ENCODE measurements around the gene LAMA5.
A peak's percentile ranks its signal among the peaks of the same experiment; 100 is the strongest.

The LAMA5 gene

DNA sequence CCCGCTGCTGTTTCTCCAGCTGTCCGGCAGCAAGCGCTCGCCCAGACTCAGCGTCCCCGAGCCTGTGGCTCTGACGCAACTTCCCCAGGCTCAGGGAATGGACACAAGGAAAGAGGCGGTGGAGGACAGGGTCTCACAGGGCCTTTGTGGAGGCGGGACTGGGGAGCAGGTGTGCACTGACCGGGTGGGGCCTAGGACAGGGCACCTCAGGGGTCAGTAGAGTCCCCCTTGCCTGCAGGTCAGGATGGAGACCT lies 20.0 kb downstream of the LAMA5 start:
- no peak for DNase-seq (ENCODE audit: low read depth in 2 of 2)
- no peak for TF ChIP-seq CTCF (IDR thresholded peaks at IDR 0.05; ENCODE audit: low read depth, low read length)
- no peak overlapping the region for H3K4me3 ChIP-seq (replicated peaks in 1 of 2; ENCODE audit: low read depth in 2 of 2, low read length in 2 of 2)

DNA sequence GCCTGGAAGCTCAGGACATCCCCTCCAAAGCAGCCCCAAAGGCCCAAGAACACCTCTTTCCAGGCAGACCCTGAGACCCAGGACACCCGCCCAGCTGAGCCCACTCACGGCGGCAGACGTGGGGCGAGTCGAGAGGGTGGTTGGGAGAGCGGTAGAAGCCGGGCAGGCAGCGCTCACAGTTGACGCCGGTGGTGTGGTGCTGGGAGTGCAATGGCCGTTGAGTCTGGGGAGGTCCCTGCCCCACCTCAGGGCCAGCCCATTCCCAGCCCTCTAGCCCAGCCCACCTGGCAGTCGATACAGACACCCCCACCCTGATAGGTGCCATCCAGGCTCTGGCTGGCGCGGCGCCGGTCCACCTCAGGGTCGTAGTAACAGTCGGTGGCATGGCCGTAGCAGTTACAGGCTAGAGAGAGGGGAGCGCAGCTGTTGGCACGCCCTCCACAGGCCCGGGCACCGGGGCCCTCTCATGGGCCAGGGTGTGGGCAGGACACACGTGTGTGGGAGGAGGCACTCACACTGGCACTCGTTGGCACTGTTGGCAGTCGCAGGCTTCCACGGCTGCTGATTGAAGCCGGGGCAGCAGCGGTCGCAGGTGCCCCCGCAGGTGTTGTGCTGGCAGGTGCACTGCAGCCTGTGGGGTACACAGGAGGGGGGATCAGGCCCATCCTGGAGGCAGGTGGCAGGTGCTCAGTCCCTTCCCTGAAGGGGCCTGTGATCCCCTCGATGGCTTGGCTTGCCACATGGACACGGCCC lies 20.5 kb downstream of the LAMA5 start:
- no peak for TF ChIP-seq CTCF (IDR thresholded peaks at IDR 0.05; ENCODE audit: low read depth, low read length)
- no peak overlapping the region for H3K4me3 ChIP-seq (replicated peaks in 1 of 2; ENCODE audit: low read depth in 2 of 2, low read length in 2 of 2)

GRCh38 chr20:62345681-62346370 lies 21.3 kb downstream of the LAMA5 start:
- no peak for DNase-seq (ENCODE audit: low read depth in 2 of 2)
- peak; percentile 2 for TF ChIP-seq CTCF (IDR thresholded peaks at IDR 0.05; ENCODE audit: low read depth, low read length)
- no peak overlapping the region for H3K4me3 ChIP-seq (replicated peaks in 1 of 2; ENCODE audit: low read depth in 2 of 2, low read length in 2 of 2)

More for the DNA sequence above, 20.5 kb downstream of the LAMA5 start:
- DNase-seq (ENCODE audit: low read depth in 2 of 2) = no peak

DNA sequence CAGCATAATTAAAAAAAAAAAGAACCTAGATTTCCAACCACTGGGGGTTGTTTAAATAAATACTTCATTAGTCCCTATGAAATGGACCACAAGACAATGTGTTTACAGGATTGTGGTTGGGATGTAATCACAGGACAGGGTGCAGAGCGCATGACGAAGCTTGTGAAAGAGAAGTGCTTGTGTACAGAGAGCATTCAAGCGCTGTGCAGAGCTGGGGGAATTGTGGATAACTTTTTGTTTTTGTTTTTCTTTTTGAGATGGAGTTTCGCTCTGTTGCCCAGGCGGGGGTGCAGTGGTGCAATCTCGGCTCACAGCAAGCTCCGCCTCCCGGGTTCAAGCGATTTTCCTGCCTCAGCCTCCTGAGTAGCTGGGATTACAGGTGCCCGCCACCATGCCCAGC lies 22.3 kb downstream of the LAMA5 start:
- DNase-seq (ENCODE audit: low read depth in 2 of 2) = no peak
- no peak overlapping the region for H3K4me3 ChIP-seq (replicated peaks in 1 of 2; ENCODE audit: low read depth in 2 of 2, low read length in 2 of 2)
- no peak for TF ChIP-seq CTCF (IDR thresholded peaks at IDR 0.05; ENCODE audit: low read depth, low read length)

DNA sequence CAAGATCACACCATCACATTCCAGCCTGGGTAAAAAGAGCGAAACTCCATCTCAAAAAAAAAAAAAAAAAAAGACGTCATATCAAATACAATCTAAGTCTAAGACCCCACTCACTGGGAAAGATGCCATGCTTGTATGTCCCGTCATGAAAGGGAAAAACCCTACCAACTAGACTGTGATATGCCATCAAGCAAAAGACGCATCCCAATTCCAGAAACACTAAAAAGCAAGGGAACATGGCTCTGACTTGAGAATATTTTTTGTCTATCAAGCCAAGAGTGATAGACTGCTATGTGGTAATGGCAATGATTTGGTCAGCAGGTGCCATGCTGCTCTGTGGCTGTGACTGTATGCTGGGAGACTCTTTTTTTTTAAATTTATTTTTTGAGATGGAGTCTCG lies 23.0 kb downstream of the LAMA5 start:
- no peak overlapping the region for H3K4me3 ChIP-seq (replicated peaks in 1 of 2; ENCODE audit: low read depth in 2 of 2, low read length in 2 of 2)
- no peak for TF ChIP-seq CTCF (IDR thresholded peaks at IDR 0.05; ENCODE audit: low read depth, low read length)
- DNase-seq (ENCODE audit: low read depth in 2 of 2) = no peak

DNA sequence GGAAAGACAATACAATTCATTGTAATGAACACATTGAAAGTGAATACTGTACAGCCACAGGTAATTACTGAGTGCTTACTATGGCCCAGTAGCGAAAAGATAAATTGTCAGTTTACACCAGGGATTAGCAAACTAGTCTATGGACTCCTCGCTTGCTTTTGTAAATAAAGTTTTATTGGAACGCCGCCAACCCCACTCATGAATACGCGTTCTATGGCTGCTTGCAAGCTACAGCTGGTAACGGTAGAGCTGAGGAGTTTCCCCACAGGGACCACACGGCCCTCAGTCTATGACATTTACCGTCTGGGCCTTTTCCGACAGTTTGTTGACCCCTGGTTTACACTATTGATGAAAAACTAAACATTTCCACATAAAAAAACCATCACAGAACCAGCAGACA lies 24.2 kb downstream of the LAMA5 start:
- TF ChIP-seq CTCF (IDR thresholded peaks at IDR 0.05; ENCODE audit: low read depth, low read length) = no peak
- DNase-seq (ENCODE audit: low read depth in 2 of 2) = no peak
- no peak overlapping the region for H3K4me3 ChIP-seq (replicated peaks in 1 of 2; ENCODE audit: low read depth in 2 of 2, low read length in 2 of 2)

Data from cardiac fibroblast (primary cell).